Measurements from ENCODE around the gene LRPAP1. TPM values are rescaled to one million over a fixed set of nuclear protein-coding genes. Genes with fewer than 3 reads are reported as not detected.

LRPAP1 gene
- total and polyA plus RNA-seq, 12 donors, result 49.9 to 418 (median 345) TPM

GRCh38 chr4:3500634-3501101 lies 31.6 kb downstream of the LRPAP1 start:
- ATAC-seq (peak in 3 of 8 donors; percentile 1 to 20 (median 5)), DNase-seq (peak in 1 of 2 donors; percentile 67)
- Histone ChIP-seq H3K27ac (peak overlapping the region in 3 of 10 donors; percentile 69 to 81 (median 73)), H3K4me1 (peaks cover 9 to 73% (median 40%) of the 10 kb centered on the region in 9 donors), H3K4me3 (no peak overlapping the region), H3K9me3 (no peaks in the 10 kb centered on the region), H3K36me3 (peaks cover 0 to 53% (median 0%) of the 10 kb centered on the region in 9 donors), H3K27me3 (peaks cover 0 to 7% (median 0%) of the 10 kb centered on the region in 7 donors)
- 72 to 80% methylated on average over 29 of the region's 29 CpGs for WGBS, 2 donors
- no peak for TF ChIP-seq CTCF (IDR thresholded peaks at IDR 0.05)
- intact Hi-C loops (cut with DNase I), result no loop called here

GRCh38 chr4:3500111-3500510 lies 32.1 kb downstream of the LRPAP1 start:
- no peak for TF ChIP-seq CTCF (IDR thresholded peaks at IDR 0.05)
- H3K36me3 ChIP-seq, result peaks cover 0 to 48% (median 0%) of the 10 kb centered on the region in 9 donors
- WGBS, 2 donors, result 96 to 97% methylated on average over 17 of the region's 17 CpGs

GRCh38 chr4:3499710-3500109 lies 32.5 kb downstream of the LRPAP1 start:
- peak overlapping the region in 2 of 10 donors; percentile 1 to 31 for H3K27ac ChIP-seq
- H3K4me1 ChIP-seq, result peaks cover 9 to 82% (median 40%) of the 10 kb centered on the region in 9 donors

More at GRCh38 chr4:3500111-3500510, 32.1 kb downstream of the LRPAP1 start:
- Histone ChIP-seq H3K4me3 (no peak overlapping the region), H3K27me3 (peaks cover 0 to 13% (median 0%) of the 10 kb centered on the region in 7 donors), H3K4me1 (peaks cover 9 to 78% (median 40%) of the 10 kb centered on the region in 9 donors), H3K9me3 (no peaks in the 10 kb centered on the region), H3K27ac (peak overlapping the region in 3 of 10 donors; percentile 69 to 81 (median 73))
- intact Hi-C loops (cut with DNase I), result no loop called here
- ATAC-seq (no peak), DNase-seq (no peak)

GRCh38 chr4:3498901-3499510 lies 33.2 kb downstream of the LRPAP1 start:
- H3K4me1 ChIP-seq, result peaks cover 9 to 88% (median 40%) of the 10 kb centered on the region in 9 donors
- no peak for TF ChIP-seq CTCF (IDR thresholded peaks at IDR 0.05)
- DNase-seq (no peak), ATAC-seq (no peak)
- no peak overlapping the region for H3K4me3 ChIP-seq
- intact Hi-C loops (cut with DNase I), result no loop called here
- H3K36me3 ChIP-seq, result peaks cover 0 to 38% (median 0%) of the 10 kb centered on the region in 9 donors
- H3K27ac ChIP-seq, result peak overlapping the region in 2 of 10 donors; percentile 1 to 31
- H3K9me3 ChIP-seq, result no peaks in the 10 kb centered on the region
- peaks cover 0 to 22% (median 0%) of the 10 kb centered on the region in 7 donors for H3K27me3 ChIP-seq
- WGBS, 2 donors, result 72 to 79% methylated on average over 20 of the region's 20 CpGs

More at GRCh38 chr4:3499710-3500109, 32.5 kb downstream of the LRPAP1 start:
- H3K27me3 ChIP-seq, result peaks cover 0 to 17% (median 0%) of the 10 kb centered on the region in 7 donors
- no peak overlapping the region for H3K4me3 ChIP-seq
- WGBS, 2 donors, result 94% methylated on average over 12 of the region's 12 CpGs
- TF ChIP-seq CTCF (IDR thresholded peaks at IDR 0.05), result no peak
- ATAC-seq (no peak), DNase-seq (no peak)
- intact Hi-C loops (cut with DNase I), result no loop called here
- H3K36me3 ChIP-seq, result peaks cover 0 to 44% (median 0%) of the 10 kb centered on the region in 9 donors
- no peaks in the 10 kb centered on the region for H3K9me3 ChIP-seq

Data from heart right ventricle (tissue), 16 donors.